ENCODE data around the gene DDX11. TPM values are rescaled to one million over a fixed set of nuclear protein-coding genes. Genes with fewer than 3 reads are reported as not detected.
"Not testable (repeated sequence)": the region's sequence is repeated elsewhere in the genome, so short reads cannot be mapped to it uniquely, and the experiment has no call there.

DDX11 gene
- total RNA-seq, 1 donor from 2014 or later = 12.8 TPM

DNA sequence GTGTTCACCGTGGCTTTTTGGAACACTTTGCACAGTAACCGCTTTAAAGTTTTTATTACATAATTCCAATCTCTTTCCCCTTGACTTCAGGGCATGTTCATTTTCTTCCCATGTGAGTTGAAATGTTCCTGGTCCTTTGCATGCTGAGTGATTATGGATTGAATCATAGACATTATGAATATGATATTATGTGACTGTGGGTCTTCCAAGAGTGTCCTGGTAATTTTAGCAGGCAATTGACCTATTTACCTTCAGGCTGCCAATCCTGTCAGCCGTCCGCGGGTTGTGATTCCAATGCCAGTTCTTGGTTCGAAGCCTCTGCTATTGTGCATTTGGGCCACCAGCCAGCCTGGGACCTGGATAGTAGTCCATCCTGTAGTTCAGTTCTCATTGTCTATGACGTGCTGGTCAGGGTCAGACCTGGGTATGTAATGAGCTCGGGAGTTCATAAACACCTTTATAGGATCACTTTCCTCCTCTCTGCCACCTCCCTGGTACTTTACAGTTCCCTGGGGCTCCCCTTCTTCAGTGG is 32.6 kb upstream of the DDX11 start:
- Mint-ChIP-seq H3K4me3 (ENCODE audit: unreplicated experiment) (no peak overlapping the region), H3K27ac (ENCODE audit: unreplicated experiment) (no peak overlapping the region), H3K27me3 (ENCODE audit: low read depth, unreplicated experiment) (peaks cover 17% of the 10 kb centered on the region), H3K9me3 (ENCODE audit: unreplicated experiment) (no peaks in the 10 kb centered on the region), H3K36me3 (ENCODE audit: low read depth, unreplicated experiment) (no peaks in the 10 kb centered on the region), H3K4me1 (ENCODE audit: low read depth, unreplicated experiment) (peaks cover 5% of the 10 kb centered on the region)
- no peak for FAIRE-seq
- Histone ChIP-seq H3K9me3 (ENCODE audit: insufficient read depth, low read depth, low read length) (no peaks in the 10 kb centered on the region), H3K4me1 (ENCODE audit: insufficient read depth, low read length) (no peaks in the 10 kb centered on the region), H3K4me3 (ENCODE audit: insufficient read depth, low read depth, low read length) (no peak overlapping the region), H3K79me2 (ENCODE audit: insufficient read depth, low read length) (no peaks in the 10 kb centered on the region), H3K9ac (ENCODE audit: low read length) (no peak overlapping the region), H3K4me2 (ENCODE audit: low read length) (no peak overlapping the region), H3K27me3 (ENCODE audit: insufficient read depth, low read length) (peaks cover 5% of the 10 kb centered on the region), H4K20me1 (ENCODE audit: insufficient read depth, low read length) (no peaks in the 10 kb centered on the region), H3K27ac (ENCODE audit: low read depth, low read length) (no peak overlapping the region), H3K36me3 (ENCODE audit: insufficient read depth, low read length) (no peaks in the 10 kb centered on the region), H2AFZ (ENCODE audit: low read depth, low read length) (no peak overlapping the region)
- DNase-seq (ENCODE audit: low read depth) = no peak
- no peak for TF ChIP-seq EZH2 (IDR thresholded peaks at IDR 0.05; ENCODE audit: insufficient read depth, low read length)
- TF ChIP-seq CTCF (IDR thresholded peaks at IDR 0.05; ENCODE audit: insufficient read depth, low read depth, low read length) = no peak

GRCh38 chr12:31050143-31050542 is 23.5 kb upstream of the DDX11 start:
- FAIRE-seq = not testable (repeated sequence)

DNA sequence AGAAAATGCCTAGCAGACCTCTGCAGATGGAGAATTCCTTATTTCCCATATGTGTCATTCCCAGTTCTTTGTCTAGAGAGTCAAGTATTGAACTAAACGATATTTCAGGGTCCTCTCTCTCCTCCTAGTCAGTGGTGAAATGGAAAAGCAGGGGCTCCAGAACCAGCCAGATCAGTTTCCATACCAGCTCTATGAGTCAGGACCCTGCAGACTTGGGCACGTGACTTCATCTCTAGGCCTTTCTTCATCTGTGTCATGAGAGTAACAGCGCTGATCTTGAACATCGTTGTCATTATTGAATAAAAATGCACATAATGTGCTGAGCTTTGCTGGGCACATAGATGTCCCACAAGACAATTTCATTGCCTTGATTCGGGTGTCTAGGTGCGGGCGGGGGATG is 23.1 kb upstream of the DDX11 start:
- not testable (repeated sequence) for H3K79me2 ChIP-seq (ENCODE audit: insufficient read depth, low read length); FAIRE-seq; H3K4me1 ChIP-seq (ENCODE audit: insufficient read depth, low read length); H4K20me1 ChIP-seq (ENCODE audit: insufficient read depth, low read length); H3K27ac ChIP-seq (ENCODE audit: low read depth, low read length); H3K36me3 Mint-ChIP-seq (ENCODE audit: low read depth, unreplicated experiment); H3K27me3 ChIP-seq (ENCODE audit: insufficient read depth, low read length); H2AFZ ChIP-seq (ENCODE audit: low read depth, low read length); H3K27me3 Mint-ChIP-seq (ENCODE audit: low read depth, unreplicated experiment); H3K9ac ChIP-seq (ENCODE audit: low read length); H3K9me3 Mint-ChIP-seq (ENCODE audit: unreplicated experiment); H3K4me3 Mint-ChIP-seq (ENCODE audit: unreplicated experiment); H3K9me3 ChIP-seq (ENCODE audit: insufficient read depth, low read depth, low read length); H3K4me3 ChIP-seq (ENCODE audit: insufficient read depth, low read depth, low read length); H3K36me3 ChIP-seq (ENCODE audit: insufficient read depth, low read length)
- Mint-ChIP-seq H3K4me1 (ENCODE audit: low read depth, unreplicated experiment) (peaks cover 42% of the 10 kb centered on the region), H3K27ac (ENCODE audit: unreplicated experiment) (peak overlapping the region; percentile 95)
- H3K4me2 ChIP-seq (ENCODE audit: low read length) = peak overlapping the region; percentile 22
- peak; percentile 25 for DNase-seq (ENCODE audit: low read depth)

More at GRCh38 chr12:31050143-31050542, 23.5 kb upstream of the DDX11 start:
- H3K9me3 Mint-ChIP-seq (ENCODE audit: unreplicated experiment); H3K4me3 Mint-ChIP-seq (ENCODE audit: unreplicated experiment); H3K9ac ChIP-seq (ENCODE audit: low read length); H3K27ac Mint-ChIP-seq (ENCODE audit: unreplicated experiment); H3K27ac ChIP-seq (ENCODE audit: low read depth, low read length); H3K4me1 ChIP-seq (ENCODE audit: insufficient read depth, low read length); H3K36me3 Mint-ChIP-seq (ENCODE audit: low read depth, unreplicated experiment); H3K9me3 ChIP-seq (ENCODE audit: insufficient read depth, low read depth, low read length); H3K36me3 ChIP-seq (ENCODE audit: insufficient read depth, low read length); H3K4me3 ChIP-seq (ENCODE audit: insufficient read depth, low read depth, low read length); H2AFZ ChIP-seq (ENCODE audit: low read depth, low read length); H3K27me3 ChIP-seq (ENCODE audit: insufficient read depth, low read length); H3K27me3 Mint-ChIP-seq (ENCODE audit: low read depth, unreplicated experiment); H3K79me2 ChIP-seq (ENCODE audit: insufficient read depth, low read length); H4K20me1 ChIP-seq (ENCODE audit: insufficient read depth, low read length): not testable (repeated sequence)
- peak; percentile 36 for DNase-seq (ENCODE audit: low read depth)
- H3K4me2 ChIP-seq (ENCODE audit: low read length) = peak overlapping the region; percentile 22
- peaks cover 42% of the 10 kb centered on the region for H3K4me1 Mint-ChIP-seq (ENCODE audit: low read depth, unreplicated experiment)

DNA sequence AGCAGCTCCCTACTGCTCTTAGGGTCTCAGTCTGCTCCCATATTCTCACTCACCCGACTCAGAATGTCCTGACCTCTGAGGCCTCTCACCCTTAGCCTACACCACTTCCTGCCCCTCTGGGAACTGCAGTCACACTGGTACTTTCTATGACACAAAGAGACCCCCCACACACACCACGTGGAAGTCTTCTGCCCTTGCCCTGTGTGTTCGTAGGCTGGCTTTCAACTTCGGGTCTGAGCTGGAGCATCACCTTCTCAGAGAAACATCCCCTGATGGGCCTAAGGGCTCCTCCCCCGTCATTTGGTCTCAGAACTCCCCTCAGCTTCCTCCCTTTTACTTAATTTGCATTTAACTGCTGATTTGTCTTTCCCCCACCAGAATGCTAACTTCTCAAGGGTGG is 22.0 kb upstream of the DDX11 start:
- Mint-ChIP-seq H3K4me3 (ENCODE audit: unreplicated experiment) (peak overlapping the region; percentile 40), H3K27ac (ENCODE audit: unreplicated experiment) (peak overlapping the region; percentile 95), H3K4me1 (ENCODE audit: low read depth, unreplicated experiment) (peaks cover 42% of the 10 kb centered on the region)
- H4K20me1 ChIP-seq (ENCODE audit: insufficient read depth, low read length); H3K4me1 ChIP-seq (ENCODE audit: insufficient read depth, low read length); H3K79me2 ChIP-seq (ENCODE audit: insufficient read depth, low read length); H3K36me3 ChIP-seq (ENCODE audit: insufficient read depth, low read length); FAIRE-seq; H3K9me3 ChIP-seq (ENCODE audit: insufficient read depth, low read depth, low read length); H2AFZ ChIP-seq (ENCODE audit: low read depth, low read length); H3K27me3 ChIP-seq (ENCODE audit: insufficient read depth, low read length); H3K4me3 ChIP-seq (ENCODE audit: insufficient read depth, low read depth, low read length); H3K27me3 Mint-ChIP-seq (ENCODE audit: low read depth, unreplicated experiment); DNase-seq (ENCODE audit: low read depth); H3K36me3 Mint-ChIP-seq (ENCODE audit: low read depth, unreplicated experiment); H3K4me2 ChIP-seq (ENCODE audit: low read length); H3K27ac ChIP-seq (ENCODE audit: low read depth, low read length); H3K9ac ChIP-seq (ENCODE audit: low read length); H3K9me3 Mint-ChIP-seq (ENCODE audit: unreplicated experiment): not testable (repeated sequence)

DNA sequence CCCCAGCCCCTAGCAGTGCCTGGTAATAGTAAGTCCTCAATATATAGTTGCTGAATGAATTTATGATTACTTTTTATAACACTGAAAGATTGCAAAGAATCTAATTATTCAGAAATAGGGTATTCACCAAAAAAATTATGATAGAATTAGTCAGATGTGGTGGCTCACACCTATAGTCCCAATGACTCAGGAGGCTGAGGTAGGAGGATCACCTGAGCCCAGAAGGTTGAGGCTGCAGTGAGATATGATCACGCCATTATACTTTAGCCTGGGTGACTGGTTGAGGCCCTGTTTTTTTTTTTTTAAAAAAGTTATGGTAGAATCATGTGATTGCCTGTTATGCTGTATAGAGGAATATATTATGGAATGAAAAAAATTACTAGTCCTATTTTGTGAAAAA is 21.5 kb upstream of the DDX11 start:
- DNase-seq (ENCODE audit: low read depth); H3K9me3 Mint-ChIP-seq (ENCODE audit: unreplicated experiment); H3K4me1 ChIP-seq (ENCODE audit: insufficient read depth, low read length); H3K27me3 ChIP-seq (ENCODE audit: insufficient read depth, low read length); H3K9me3 ChIP-seq (ENCODE audit: insufficient read depth, low read depth, low read length); H3K36me3 Mint-ChIP-seq (ENCODE audit: low read depth, unreplicated experiment); H3K27ac ChIP-seq (ENCODE audit: low read depth, low read length); H3K27me3 Mint-ChIP-seq (ENCODE audit: low read depth, unreplicated experiment); H4K20me1 ChIP-seq (ENCODE audit: insufficient read depth, low read length); H3K4me2 ChIP-seq (ENCODE audit: low read length); H3K36me3 ChIP-seq (ENCODE audit: insufficient read depth, low read length); H3K4me3 ChIP-seq (ENCODE audit: insufficient read depth, low read depth, low read length); H3K9ac ChIP-seq (ENCODE audit: low read length); FAIRE-seq; H3K79me2 ChIP-seq (ENCODE audit: insufficient read depth, low read length); H3K4me3 Mint-ChIP-seq (ENCODE audit: unreplicated experiment); H2AFZ ChIP-seq (ENCODE audit: low read depth, low read length): not testable (repeated sequence)
- peaks cover 42% of the 10 kb centered on the region for H3K4me1 Mint-ChIP-seq (ENCODE audit: low read depth, unreplicated experiment)
- peak overlapping the region; percentile 95 for H3K27ac Mint-ChIP-seq (ENCODE audit: unreplicated experiment)

Data from astrocyte (in vitro differentiated cells and primary cell).